Mesenchymal stem cell (in vitro differentiated cells and primary cell): ENCODE data around the gene KCNN2.

Experiments
- DNase-seq: peaks from one replicate; pipeline ENCODE4 v3.0.0-alpha.2; 2013
- H2AFZ ChIP-seq: one replicate; pipeline ENCODE4 v1.6.1; 2013; ENCODE audit warnings: low read depth, mild to moderate bottlenecking, control low read depth, inconsistent platforms, low read length, moderate library complexity
- H2AK5ac ChIP-seq: 2 replicates; pipeline ENCODE4 v1.6.1; 2013; ENCODE audit warnings: low read length, moderate library complexity, mild to moderate bottlenecking, inconsistent platforms; ENCODE audit not compliant: severe bottlenecking
- H2BK120ac ChIP-seq: one replicate; pipeline ENCODE4 v1.6.1; 2013; ENCODE audit warnings: low read depth, mild to moderate bottlenecking, inconsistent platforms, low read length, moderate library complexity
- H2BK12ac ChIP-seq, 2 experiments: one replicate each; pipeline ENCODE4 v1.6.1; 2013; ENCODE audit warnings: inconsistent platforms in 2 of 2, low read length in 2 of 2, mild to moderate bottlenecking in 2 of 2, moderate library complexity in 2 of 2, control low read depth in 1 of 2
- H2BK15ac ChIP-seq: one replicate; pipeline ENCODE4 v1.6.1; 2013; ENCODE audit warnings: mild to moderate bottlenecking, low read depth, inconsistent platforms; ENCODE audit not compliant: poor library complexity, severe bottlenecking
- H2BK5ac ChIP-seq: 2 replicates; pipeline ENCODE4 v1.6.1; 2013; ENCODE audit warnings: low read depth, mild to moderate bottlenecking, low read length, control low read depth, inconsistent platforms; ENCODE audit not compliant: poor library complexity, severe bottlenecking
- H3K14ac ChIP-seq, 2 experiments: one replicate each; pipeline ENCODE4 v1.6.1; 2013; ENCODE audit warnings: inconsistent platforms in 2 of 2, low read length in 2 of 2, control low read depth in 1 of 2, mild to moderate bottlenecking in 1 of 2, moderate library complexity in 1 of 2
- H3K18ac ChIP-seq, 2 experiments: one replicate each; pipeline ENCODE4 v1.6.1; 2013; ENCODE audit warnings: inconsistent platforms in 2 of 2, low read length in 2 of 2, control low read depth in 1 of 2, low read depth in 1 of 2, mild to moderate bottlenecking in 1 of 2
- H3K23ac ChIP-seq, 2 experiments: one replicate each; pipeline ENCODE4 v1.6.1; 2013; ENCODE audit warnings: inconsistent platforms in 2 of 2, low read length in 2 of 2, mild to moderate bottlenecking in 2 of 2, moderate library complexity in 2 of 2, control low read depth in 1 of 2
- H3K27ac ChIP-seq: 2 replicates; pipeline ENCODE4 v1.5.1; 2013; ENCODE audit warnings: mild to moderate bottlenecking, moderate library complexity, low read length, control low read depth, inconsistent platforms; ENCODE audit not compliant: poor library complexity, severe bottlenecking
- H3K27me3 ChIP-seq, 2 experiments: 2 replicates each; pipeline versions ENCODE4 v1.6.1 to v1.7.0; 2013; ENCODE audit warnings: low read length in 2 of 2, mild to moderate bottlenecking in 2 of 2, moderate library complexity in 2 of 2, control low read depth in 1 of 2, inconsistent platforms in 1 of 2; ENCODE audit not compliant: control insufficient read depth in 1 of 2, insufficient read depth in 1 of 2
- H3K36me3 ChIP-seq, 2 experiments: 2 replicates each; pipeline versions ENCODE4 v1.6.1 to v1.7.0; 2013; ENCODE audit warnings: low read length in 2 of 2, control low read depth in 1 of 2, inconsistent platforms in 1 of 2, low read depth in 1 of 2, mild to moderate bottlenecking in 1 of 2; ENCODE audit not compliant: insufficient read depth in 2 of 2, control insufficient read depth in 1 of 2
- H3K4ac ChIP-seq, 2 experiments: one replicate each; pipeline ENCODE4 v1.6.1; 2013; ENCODE audit warnings: inconsistent platforms in 2 of 2, low read length in 2 of 2, mild to moderate bottlenecking in 2 of 2, moderate library complexity in 2 of 2, control low read depth in 1 of 2, low read depth in 1 of 2
- H3K4me1 ChIP-seq: 2 replicates; pipeline ENCODE4 v1.6.1; 2013; ENCODE audit warnings: low read depth, low read length, control low read depth; ENCODE audit not compliant: control insufficient read depth, insufficient read depth
- H3K4me2 ChIP-seq: 2 replicates; pipeline ENCODE4 v1.6.1; 2013; ENCODE audit warnings: low read length, mild to moderate bottlenecking, inconsistent platforms; ENCODE audit not compliant: poor library complexity, severe bottlenecking
- H3K4me3 ChIP-seq, 2 experiments: 2 replicates each; pipeline versions ENCODE4 v1.5.1 to v1.7.0; 2013; ENCODE audit warnings: low read length in 2 of 2, mild to moderate bottlenecking in 2 of 2, control low read depth in 1 of 2, low read depth in 1 of 2; ENCODE audit not compliant: insufficient read depth in 1 of 2
- H3K79me1 ChIP-seq: replicated peaks from 2 replicates; pipeline ENCODE4 v1.6.1; 2013; ENCODE audit warnings: mild to moderate bottlenecking, control low read depth, low read length, inconsistent platforms; ENCODE audit not compliant: poor library complexity, severe bottlenecking
- H3K9ac ChIP-seq: 2 replicates; pipeline ENCODE4 v1.7.0; 2013; ENCODE audit warnings: mild to moderate bottlenecking, low read length, moderate library complexity
- H3K9me3 ChIP-seq: 2 replicates; pipeline ENCODE4 v1.7.0; 2013; ENCODE audit warnings: mild to moderate bottlenecking, low read length; ENCODE audit not compliant: control insufficient read depth
- H4K8ac ChIP-seq: one replicate; pipeline ENCODE4 v1.6.1; 2013; ENCODE audit warnings: inconsistent platforms, mild to moderate bottlenecking, low read length, moderate library complexity
- H4K91ac ChIP-seq: one replicate; pipeline ENCODE4 v1.6.1; 2013; ENCODE audit warnings: mild to moderate bottlenecking, low read length, inconsistent platforms
- WGBS: methylation state at CpG from one replicate; pipeline ENCODE4 v1.1.7; 2013; ENCODE audit warnings: mixed read lengths; 5-methylcytosine and 5-hydroxymethylcytosine counted together

The KCNN2 gene

GRCh38 chr5:114346181-114346580, 15.7 kb upstream of the KCNN2 start:
- Histone ChIP-seq H3K27me3 (no peaks in the 10 kb centered on the region), H3K4ac (no peak overlapping the region), H3K4me2 (no peak overlapping the region), H3K27ac (no peak overlapping the region), H3K36me3 (no peaks in the 10 kb centered on the region), H2BK120ac (no peak overlapping the region), H3K9ac (no peak overlapping the region), H3K23ac (no peak overlapping the region), H3K14ac (no peak overlapping the region), H3K79me1 (no peaks in the 10 kb centered on the region), H2BK5ac (no peak overlapping the region), H2BK15ac (no peak overlapping the region), H3K4me3 (no peak overlapping the region), H3K18ac (no peak overlapping the region), H2AFZ (no peak overlapping the region), H2BK12ac (no peak overlapping the region), H4K8ac (no peak overlapping the region), H3K9me3 (peaks cover 3% of the 10 kb centered on the region), H4K91ac (no peak overlapping the region), H2AK5ac (no peak overlapping the region), H3K4me1 (no peaks in the 10 kb centered on the region)
- no peak for DNase-seq
- 94% methylated on average over 3 of the region's 4 CpGs for WGBS

- WGBS: 71% methylated on average over 3 of the region's 5 CpGs
These were observed 6.6 kb upstream of the KCNN2 start for GRCh38 chr5:114355086-114355830.

GRCh38 chr5:114358329-114358728, 3.5 kb upstream of the KCNN2 start:
- Histone ChIP-seq H2BK5ac (no peak overlapping the region), H2AK5ac (no peak overlapping the region), H4K91ac (no peak overlapping the region), H2AFZ (no peak overlapping the region), H3K9me3 (no peaks in the 10 kb centered on the region), H3K18ac (no peak overlapping the region), H3K14ac (no peak overlapping the region), H3K4me2 (no peak overlapping the region), H3K4me3 (no peak overlapping the region), H3K23ac (no peak overlapping the region), H3K9ac (no peak overlapping the region), H3K36me3 (no peaks in the 10 kb centered on the region), H2BK12ac (no peak overlapping the region), H2BK120ac (no peak overlapping the region), H3K79me1 (no peaks in the 10 kb centered on the region), H3K4me1 (peaks cover 26% of the 10 kb centered on the region), H4K8ac (no peak overlapping the region), H3K27ac (no peak overlapping the region), H3K4ac (no peak overlapping the region), H2BK15ac (no peak overlapping the region), H3K27me3 (peaks cover 36 to 43% of the 10 kb centered on the region in 2 experiments)
- DNase-seq: peak; percentile 17
- WGBS: 64% methylated on average over 2 of the region's 2 CpGs

More at GRCh38 chr5:114355086-114355830, 6.6 kb upstream of the KCNN2 start:
- Histone ChIP-seq H2AK5ac (no peak overlapping the region), H2BK5ac (no peak overlapping the region), H2BK12ac (no peak overlapping the region), H4K8ac (no peak overlapping the region), H3K4ac (no peak overlapping the region), H3K36me3 (no peaks in the 10 kb centered on the region), H2AFZ (no peak overlapping the region), H3K9ac (no peak overlapping the region), H3K4me2 (no peak overlapping the region), H3K4me3 (no peak overlapping the region), H3K79me1 (no peaks in the 10 kb centered on the region), H3K27me3 (peaks cover 12 to 15% of the 10 kb centered on the region in 2 experiments), H3K23ac (no peak overlapping the region), H3K9me3 (no peaks in the 10 kb centered on the region), H2BK120ac (no peak overlapping the region), H3K4me1 (no peaks in the 10 kb centered on the region), H3K18ac (no peak overlapping the region), H3K14ac (no peak overlapping the region), H3K27ac (no peak overlapping the region), H2BK15ac (no peak overlapping the region), H4K91ac (no peak overlapping the region)
- no peak for DNase-seq

GRCh38 chr5:114360357-114360756, 1.5 kb upstream of the KCNN2 start:
- no peak overlapping the region for H2AK5ac ChIP-seq
- peaks cover 45 to 60% of the 10 kb centered on the region in 2 experiments for H3K27me3 ChIP-seq
- no peaks in the 10 kb centered on the region for H3K79me1 ChIP-seq
- no peak overlapping the region for H2AFZ ChIP-seq
- no peak overlapping the region for H2BK120ac ChIP-seq
- no peak overlapping the region for H3K23ac ChIP-seq
- no peak overlapping the region for H4K91ac ChIP-seq
- H2BK15ac ChIP-seq: no peak overlapping the region
- H3K4me1 ChIP-seq: peaks cover 30% of the 10 kb centered on the region
- no peak overlapping the region for H3K14ac ChIP-seq
- H2BK5ac ChIP-seq: no peak overlapping the region
- no peaks in the 10 kb centered on the region for H3K36me3 ChIP-seq
- 11% methylated on average over 2 of the region's 5 CpGs for WGBS
- H3K4me3 ChIP-seq: no peak overlapping the region
- no peak overlapping the region for H3K27ac ChIP-seq
- no peak overlapping the region for H3K18ac ChIP-seq
- H3K4me2 ChIP-seq: peak overlapping the region; percentile 97
- no peak overlapping the region for H4K8ac ChIP-seq
- no peak overlapping the region for H2BK12ac ChIP-seq
- peak; percentile 2 for DNase-seq
- H3K9ac ChIP-seq: no peak overlapping the region
- no peaks in the 10 kb centered on the region for H3K9me3 ChIP-seq
- no peak overlapping the region for H3K4ac ChIP-seq
